ENCODE results near the gene KCNA10.

KCNA10 gene

GRCh38 chr1:110488867-110489266, 30.1 kb downstream of the KCNA10 start:
- Histone ChIP-seq H3K4me3 (ENCODE audit: low read length in 2 of 2) (no peak overlapping the region), H3K4me1 (ENCODE audit: control insufficient read depth, insufficient read depth, low read length) (no peaks in the 10 kb centered on the region), H3K27me3 (ENCODE audit: control insufficient read depth in 1 of 2, insufficient read depth in 2 of 2, low read length in 2 of 2) (peaks cover 0 to 3% of the 10 kb centered on the region in 2 donors), H3K9ac (ENCODE audit: low read length in 2 of 2) (no peak overlapping the region), H3K36me3 (ENCODE audit: control insufficient read depth in 2 of 2, insufficient read depth in 2 of 2, low read length in 2 of 2) (no peaks in the 10 kb centered on the region), H3K9me3 (ENCODE audit: control insufficient read depth in 2 of 2, low read length in 2 of 2) (no peaks in the 10 kb centered on the region), H3K27ac (ENCODE audit: low read length) (no peak overlapping the region)

DNA sequence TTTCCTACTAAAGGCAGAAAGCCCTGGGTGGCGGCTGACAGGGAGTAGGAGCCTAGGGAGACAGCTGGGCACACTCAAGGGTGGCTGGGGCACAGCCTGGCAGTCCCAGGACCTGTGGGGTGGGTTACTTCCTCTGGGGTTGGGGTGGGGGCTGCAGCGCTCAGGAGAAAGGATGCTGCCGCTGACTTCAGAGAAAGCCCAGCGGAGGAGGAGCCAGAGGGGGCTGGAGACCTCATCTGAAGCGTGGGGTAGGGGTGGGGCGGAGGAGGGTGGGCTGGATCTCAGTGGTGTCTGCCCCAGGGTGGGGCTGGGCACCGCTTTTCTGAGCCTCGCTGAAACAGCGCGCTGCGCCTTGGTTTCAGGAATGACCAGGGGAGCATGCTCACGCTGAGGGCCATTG, 30.8 kb downstream of the KCNA10 start:
- no peak overlapping the region for H3K4me3 ChIP-seq (ENCODE audit: low read length in 2 of 2)
- H3K4me1 ChIP-seq (ENCODE audit: control insufficient read depth, insufficient read depth, low read length), result no peaks in the 10 kb centered on the region
- H3K9ac ChIP-seq (ENCODE audit: low read length in 2 of 2), result no peak overlapping the region
- H3K9me3 ChIP-seq (ENCODE audit: control insufficient read depth in 2 of 2, low read length in 2 of 2), result no peaks in the 10 kb centered on the region
- no peak overlapping the region for H3K27ac ChIP-seq (ENCODE audit: low read length)
- H3K36me3 ChIP-seq (ENCODE audit: control insufficient read depth in 2 of 2, insufficient read depth in 2 of 2, low read length in 2 of 2), result no peaks in the 10 kb centered on the region
- H3K27me3 ChIP-seq (ENCODE audit: control insufficient read depth in 1 of 2, insufficient read depth in 2 of 2, low read length in 2 of 2), result peaks cover 0 to 5% of the 10 kb centered on the region in 2 donors

- H3K4me1 ChIP-seq (ENCODE audit: control insufficient read depth, insufficient read depth, low read length), result no peaks in the 10 kb centered on the region
- no peak overlapping the region for H3K4me3 ChIP-seq (ENCODE audit: low read length in 2 of 2)
- no peak overlapping the region for H3K9ac ChIP-seq (ENCODE audit: low read length in 2 of 2)
- H3K27ac ChIP-seq (ENCODE audit: low read length), result no peak overlapping the region
- H3K36me3 ChIP-seq (ENCODE audit: control insufficient read depth in 2 of 2, insufficient read depth in 2 of 2, low read length in 2 of 2), result no peaks in the 10 kb centered on the region
- H3K9me3 ChIP-seq (ENCODE audit: control insufficient read depth in 2 of 2, low read length in 2 of 2), result no peaks in the 10 kb centered on the region
- peaks cover 0 to 8% of the 10 kb centered on the region in 2 donors for H3K27me3 ChIP-seq (ENCODE audit: control insufficient read depth in 1 of 2, insufficient read depth in 2 of 2, low read length in 2 of 2)
Observed at GRCh38 chr1:110487726-110488125, 31.2 kb downstream of the KCNA10 start.

- Histone ChIP-seq H3K4me3 (ENCODE audit: low read length in 2 of 2) (no peak overlapping the region), H3K27ac (ENCODE audit: low read length) (no peak overlapping the region), H3K27me3 (ENCODE audit: control insufficient read depth in 1 of 2, insufficient read depth in 2 of 2, low read length in 2 of 2) (peaks cover 0 to 8% of the 10 kb centered on the region in 2 donors), H3K36me3 (ENCODE audit: control insufficient read depth in 2 of 2, insufficient read depth in 2 of 2, low read length in 2 of 2) (no peaks in the 10 kb centered on the region), H3K9ac (ENCODE audit: low read length in 2 of 2) (no peak overlapping the region), H3K9me3 (ENCODE audit: control insufficient read depth in 2 of 2, low read length in 2 of 2) (no peaks in the 10 kb centered on the region), H3K4me1 (ENCODE audit: control insufficient read depth, insufficient read depth, low read length) (no peaks in the 10 kb centered on the region)
Observed at GRCh38 chr1:110485725-110486124, 33.2 kb downstream of the KCNA10 start.

DNA sequence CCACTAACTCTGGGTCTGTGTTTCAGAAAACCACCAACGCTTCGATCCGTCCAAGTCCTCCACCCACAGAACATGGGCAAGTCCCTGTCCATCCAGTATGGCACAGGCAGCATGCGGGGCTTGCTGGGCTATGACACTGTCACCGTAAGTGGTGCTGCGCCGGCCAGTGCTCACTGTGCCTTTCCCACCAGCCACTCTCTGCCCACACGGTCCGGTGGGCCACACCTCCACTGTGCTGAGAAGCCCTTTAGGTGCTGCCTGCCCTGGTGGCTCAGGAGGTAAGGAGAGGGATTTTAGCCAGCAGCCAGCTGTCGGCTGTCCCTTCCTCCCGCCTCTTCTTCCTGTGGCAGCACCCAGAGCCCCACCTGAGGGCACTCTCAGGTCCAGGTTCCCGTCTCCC, 34.2 kb downstream of the KCNA10 start:
- H3K36me3 ChIP-seq (ENCODE audit: control insufficient read depth in 2 of 2, insufficient read depth in 2 of 2, low read length in 2 of 2), result no peaks in the 10 kb centered on the region
- peaks cover 0 to 8% of the 10 kb centered on the region in 2 donors for H3K27me3 ChIP-seq (ENCODE audit: control insufficient read depth in 1 of 2, insufficient read depth in 2 of 2, low read length in 2 of 2)
- no peak overlapping the region for H3K9ac ChIP-seq (ENCODE audit: low read length in 2 of 2)
- no peaks in the 10 kb centered on the region for H3K4me1 ChIP-seq (ENCODE audit: control insufficient read depth, insufficient read depth, low read length)
- no peak overlapping the region for H3K4me3 ChIP-seq (ENCODE audit: low read length in 2 of 2)
- no peak overlapping the region for H3K27ac ChIP-seq (ENCODE audit: low read length)
- no peaks in the 10 kb centered on the region for H3K9me3 ChIP-seq (ENCODE audit: control insufficient read depth in 2 of 2, low read length in 2 of 2)

- no peaks in the 10 kb centered on the region for H3K4me1 ChIP-seq (ENCODE audit: control insufficient read depth, insufficient read depth, low read length)
- H3K36me3 ChIP-seq (ENCODE audit: control insufficient read depth in 2 of 2, insufficient read depth in 2 of 2, low read length in 2 of 2), result no peaks in the 10 kb centered on the region
- no peak overlapping the region for H3K9ac ChIP-seq (ENCODE audit: low read length in 2 of 2)
- H3K4me3 ChIP-seq (ENCODE audit: low read length in 2 of 2), result no peak overlapping the region
- no peaks in the 10 kb centered on the region for H3K9me3 ChIP-seq (ENCODE audit: control insufficient read depth in 2 of 2, low read length in 2 of 2)
- peaks cover 0 to 8% of the 10 kb centered on the region in 2 donors for H3K27me3 ChIP-seq (ENCODE audit: control insufficient read depth in 1 of 2, insufficient read depth in 2 of 2, low read length in 2 of 2)
- no peak overlapping the region for H3K27ac ChIP-seq (ENCODE audit: low read length)
Observed at GRCh38 chr1:110483308-110483685, 35.7 kb downstream of the KCNA10 start.

- H3K4me3 ChIP-seq (ENCODE audit: low read length in 2 of 2), result no peak overlapping the region
- H3K27ac ChIP-seq (ENCODE audit: low read length), result no peak overlapping the region
- H3K36me3 ChIP-seq (ENCODE audit: control insufficient read depth in 2 of 2, insufficient read depth in 2 of 2, low read length in 2 of 2), result no peaks in the 10 kb centered on the region
- no peak overlapping the region for H3K9ac ChIP-seq (ENCODE audit: low read length in 2 of 2)
- no peaks in the 10 kb centered on the region for H3K4me1 ChIP-seq (ENCODE audit: control insufficient read depth, insufficient read depth, low read length)
- peaks cover 0 to 8% of the 10 kb centered on the region in 2 donors for H3K27me3 ChIP-seq (ENCODE audit: control insufficient read depth in 1 of 2, insufficient read depth in 2 of 2, low read length in 2 of 2)
- no peaks in the 10 kb centered on the region for H3K9me3 ChIP-seq (ENCODE audit: control insufficient read depth in 2 of 2, low read length in 2 of 2)
Observed at GRCh38 chr1:110482662-110483307, 36.2 kb downstream of the KCNA10 start.

DNA sequence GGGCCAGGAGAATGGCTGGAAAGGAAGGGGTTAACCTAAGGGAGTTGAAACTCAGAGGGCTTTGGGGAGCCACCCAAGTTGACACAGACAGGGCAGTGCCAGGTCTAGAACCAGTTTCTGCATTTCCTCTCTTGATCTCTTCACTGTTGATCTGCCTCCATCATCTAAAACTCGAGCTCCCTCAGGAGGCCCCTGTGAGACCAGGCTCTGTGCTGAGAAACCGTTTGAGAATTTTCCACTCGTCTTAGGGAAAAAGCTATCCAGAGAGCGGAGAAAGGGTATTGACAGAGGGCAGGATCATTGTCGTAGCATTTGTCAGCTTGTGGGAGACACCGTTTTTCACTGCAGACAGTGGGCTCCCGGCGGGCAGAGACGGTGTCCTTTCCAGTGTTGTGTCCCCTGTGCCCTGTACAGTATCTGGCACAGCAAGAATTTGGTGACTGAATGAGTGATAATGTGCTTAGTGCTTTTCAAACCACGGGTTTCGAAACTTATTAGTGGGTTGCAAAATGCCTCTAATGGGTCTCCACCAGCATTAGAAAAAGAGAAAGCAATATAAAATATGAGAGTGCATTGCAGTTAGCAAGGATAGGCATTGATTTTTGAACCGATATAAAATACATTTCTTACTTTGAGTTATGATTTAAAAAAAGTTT, 36.9 kb downstream of the KCNA10 start:
- Histone ChIP-seq H3K27me3 (ENCODE audit: control insufficient read depth in 1 of 2, insufficient read depth in 2 of 2, low read length in 2 of 2) (peaks cover 0 to 8% of the 10 kb centered on the region in 2 donors), H3K4me1 (ENCODE audit: control insufficient read depth, insufficient read depth, low read length) (no peaks in the 10 kb centered on the region), H3K9ac (ENCODE audit: low read length in 2 of 2) (no peak overlapping the region), H3K27ac (ENCODE audit: low read length) (no peak overlapping the region), H3K9me3 (ENCODE audit: control insufficient read depth in 2 of 2, low read length in 2 of 2) (no peaks in the 10 kb centered on the region), H3K36me3 (ENCODE audit: control insufficient read depth in 2 of 2, insufficient read depth in 2 of 2, low read length in 2 of 2) (no peaks in the 10 kb centered on the region), H3K4me3 (ENCODE audit: low read length in 2 of 2) (no peak overlapping the region)

DNA sequence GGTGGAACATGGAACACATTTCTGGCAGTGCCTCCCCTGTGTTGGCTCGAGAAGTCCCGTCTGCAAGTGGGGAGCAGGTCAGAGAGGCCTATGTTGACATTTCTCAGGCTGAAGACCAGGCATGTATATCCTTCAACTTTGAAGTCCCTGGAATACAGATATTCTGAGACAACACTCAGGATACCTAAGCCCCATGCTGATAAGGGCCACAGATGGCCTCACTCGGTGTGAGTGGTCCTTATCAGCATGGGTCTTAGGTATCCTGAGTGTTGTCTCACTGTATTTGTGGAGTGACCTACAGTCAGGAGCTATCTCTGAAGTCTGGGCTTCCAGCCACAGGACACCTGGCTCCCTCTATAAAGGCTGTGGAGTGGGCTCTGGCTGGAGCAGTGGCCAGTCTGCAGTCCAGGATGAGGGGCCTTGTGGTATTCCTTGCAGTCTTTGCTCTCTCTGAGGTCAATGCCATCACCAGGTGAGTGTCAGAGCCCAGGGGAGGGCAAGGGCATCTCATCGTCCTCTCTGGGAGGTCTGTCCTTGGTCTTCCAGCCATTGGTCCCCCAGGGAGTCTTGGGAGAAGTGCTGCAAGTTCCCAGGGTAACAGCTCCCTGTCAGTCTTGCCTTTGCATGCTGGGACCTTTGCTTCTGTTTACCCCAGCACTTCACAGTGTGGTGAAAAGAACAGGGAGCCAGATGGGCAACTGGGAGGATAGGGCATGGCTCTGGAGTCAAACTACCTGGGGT, 38.4 kb downstream of the KCNA10 start:
- H3K9me3 ChIP-seq (ENCODE audit: control insufficient read depth in 2 of 2, low read length in 2 of 2), result no peaks in the 10 kb centered on the region
- no peaks in the 10 kb centered on the region for H3K4me1 ChIP-seq (ENCODE audit: control insufficient read depth, insufficient read depth, low read length)
- no peak overlapping the region for H3K27ac ChIP-seq (ENCODE audit: low read length)
- no peak overlapping the region for H3K4me3 ChIP-seq (ENCODE audit: low read length in 2 of 2)
- H3K27me3 ChIP-seq (ENCODE audit: control insufficient read depth in 1 of 2, insufficient read depth in 2 of 2, low read length in 2 of 2), result peaks cover 0 to 8% of the 10 kb centered on the region in 2 donors
- H3K36me3 ChIP-seq (ENCODE audit: control insufficient read depth in 2 of 2, insufficient read depth in 2 of 2, low read length in 2 of 2), result no peaks in the 10 kb centered on the region
- no peak overlapping the region for H3K9ac ChIP-seq (ENCODE audit: low read length in 2 of 2)

DNA sequence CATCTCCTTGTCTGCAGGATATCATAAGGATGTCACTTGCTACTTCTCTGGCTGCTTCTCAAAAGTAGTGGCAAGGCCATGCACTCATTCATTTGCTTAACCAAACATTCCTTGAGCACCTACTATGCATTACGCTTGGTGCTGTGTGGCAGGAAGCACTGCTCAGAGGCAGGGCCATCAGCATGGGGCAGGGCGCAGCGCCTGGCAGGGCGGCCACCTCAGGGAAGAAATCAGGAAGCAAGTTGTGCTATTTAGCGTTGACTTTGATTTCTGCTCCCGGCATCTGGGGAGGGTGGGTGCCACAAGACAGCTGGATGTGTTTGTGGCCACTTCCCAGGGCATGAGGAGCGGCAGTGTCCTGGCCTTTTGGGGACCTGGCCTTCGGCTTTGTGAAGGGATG, 40.1 kb downstream of the KCNA10 start:
- Histone ChIP-seq H3K9ac (ENCODE audit: low read length in 2 of 2) (no peak overlapping the region), H3K27me3 (ENCODE audit: control insufficient read depth in 1 of 2, insufficient read depth in 2 of 2, low read length in 2 of 2) (peaks cover 0 to 7% of the 10 kb centered on the region in 2 donors), H3K36me3 (ENCODE audit: control insufficient read depth in 2 of 2, insufficient read depth in 2 of 2, low read length in 2 of 2) (no peaks in the 10 kb centered on the region), H3K27ac (ENCODE audit: low read length) (no peak overlapping the region), H3K4me3 (ENCODE audit: low read length in 2 of 2) (no peak overlapping the region), H3K4me1 (ENCODE audit: control insufficient read depth, insufficient read depth, low read length) (no peaks in the 10 kb centered on the region), H3K9me3 (ENCODE audit: control insufficient read depth in 2 of 2, low read length in 2 of 2) (no peaks in the 10 kb centered on the region)

Measured in stomach smooth muscle (tissue), 2 donors.